Left ventricle myocardium inferior (tissue), 1 donor: ENCODE data around the gene MYOM1. TPM values are rescaled to one million over a fixed set of nuclear protein-coding genes. Genes with fewer than 3 reads are reported as not detected.
"Not testable (repeated sequence)": the region's sequence is repeated elsewhere in the genome, so short reads cannot be mapped to it uniquely, and the experiment has no call there.

Experiments used
- DNase-seq: peaks from one replicate; pipeline ENCODE4 v3.0.0-alpha.2; 2020
- H3K27ac ChIP-seq: fragments of 200-600 bp; replicated peaks from 2 replicates; pipeline ENCODE4 v1.8.0; 2021
- H3K27me3 ChIP-seq: fragments of 200-600 bp; 2 replicates; pipeline ENCODE4 v1.8.0; 2021; ENCODE audit warnings: low read depth
- H3K36me3 ChIP-seq: fragments of 200-600 bp; 2 replicates; pipeline ENCODE4 v1.8.0; 2021
- H3K4me1 ChIP-seq: fragments of 200-600 bp; 2 replicates; pipeline ENCODE4 v1.8.0; 2021
- H3K4me3 ChIP-seq: fragments of 200-600 bp; 2 replicates; pipeline ENCODE4 v1.8.0; 2021; ENCODE audit warnings: mild to moderate bottlenecking, moderate library complexity
- H3K9me3 ChIP-seq: fragments of 200-600 bp; replicated peaks from 2 replicates; pipeline ENCODE4 v1.8.0; 2021
- intact Hi-C: fragments of 100-400 bp; cut with micrococcal nuclease; formaldehyde crosslinking; loops from one replicate; pipeline ENCODE4 v1.11.0; 2022
- total RNA-seq: library from RNA; stranded (reverse); fragmentation: NEBNext Ultra II Directional; extraction: Animal tissue kit (Norgen Biotek cat#: 25700); gene quantifications from one replicate; pipeline ENCODE4 v1.2.1, GENCODE V29; 2021
- TF ChIP-seq, protein P1 (sequence below): fragments of 200-600 bp; IDR thresholded peaks from 2 replicates; pipeline ENCODE4 v1.8.0; 2021; ENCODE audit warnings: antibody characterized with exemption, mild to moderate bottlenecking, borderline replicate concordance
- donor health status: DM: no; HTN: yes; CAD: no; lungs with severe emphysema.

Gene MYOM1
- total RNA-seq, 1 donor from 2014 or later, result 667 TPM

DNA sequence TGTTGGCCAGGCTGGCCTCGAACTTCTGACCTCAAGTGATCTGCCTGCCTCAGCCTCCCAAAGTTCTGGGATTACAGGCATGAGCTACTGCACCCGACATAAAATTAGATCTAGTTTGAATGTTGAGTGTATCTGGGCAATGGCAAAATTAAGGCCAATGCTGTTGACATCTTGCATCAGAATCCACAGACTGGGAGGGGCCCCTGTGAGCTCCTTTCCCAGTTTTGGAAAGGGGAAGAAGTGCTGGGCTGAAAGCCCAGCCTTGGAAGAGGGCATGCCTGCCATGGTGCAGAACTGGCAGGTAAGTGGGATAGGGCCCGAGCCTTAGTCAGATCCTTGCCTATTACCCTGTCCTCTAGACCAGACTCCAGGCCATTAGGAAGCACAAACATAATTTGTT is 4.5 kb upstream of the MYOM1 start:
- no peak overlapping the region for H3K4me3 ChIP-seq

DNA sequence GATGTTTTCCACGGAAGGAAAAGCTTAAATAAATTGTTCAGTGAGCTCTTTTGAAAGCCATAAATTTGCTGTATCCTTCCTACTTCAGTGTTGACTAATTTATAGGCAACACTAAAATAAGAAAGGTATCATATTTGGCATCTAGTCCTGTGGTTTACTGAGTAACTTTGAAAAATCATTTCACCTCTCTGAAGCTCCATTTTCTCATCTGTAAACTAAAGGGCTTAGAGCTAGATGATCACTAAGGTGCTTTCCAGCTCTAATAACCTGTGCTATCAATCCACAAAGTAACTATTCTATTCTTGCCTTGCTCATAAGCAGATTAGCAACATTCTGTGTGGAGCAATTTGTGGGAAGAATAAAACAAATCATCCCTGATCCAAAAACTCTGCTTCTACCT is 3.6 kb upstream of the MYOM1 start:
- peak overlapping the region; percentile 57 for H3K27ac ChIP-seq
- H3K4me3 ChIP-seq, result no peak overlapping the region
- H3K36me3 ChIP-seq, result no peaks in the 10 kb centered on the region

More for the DNA sequence above, 4.5 kb upstream of the MYOM1 start:
- peak; percentile 41 for DNase-seq
- TF ChIP-seq, protein P1, sequence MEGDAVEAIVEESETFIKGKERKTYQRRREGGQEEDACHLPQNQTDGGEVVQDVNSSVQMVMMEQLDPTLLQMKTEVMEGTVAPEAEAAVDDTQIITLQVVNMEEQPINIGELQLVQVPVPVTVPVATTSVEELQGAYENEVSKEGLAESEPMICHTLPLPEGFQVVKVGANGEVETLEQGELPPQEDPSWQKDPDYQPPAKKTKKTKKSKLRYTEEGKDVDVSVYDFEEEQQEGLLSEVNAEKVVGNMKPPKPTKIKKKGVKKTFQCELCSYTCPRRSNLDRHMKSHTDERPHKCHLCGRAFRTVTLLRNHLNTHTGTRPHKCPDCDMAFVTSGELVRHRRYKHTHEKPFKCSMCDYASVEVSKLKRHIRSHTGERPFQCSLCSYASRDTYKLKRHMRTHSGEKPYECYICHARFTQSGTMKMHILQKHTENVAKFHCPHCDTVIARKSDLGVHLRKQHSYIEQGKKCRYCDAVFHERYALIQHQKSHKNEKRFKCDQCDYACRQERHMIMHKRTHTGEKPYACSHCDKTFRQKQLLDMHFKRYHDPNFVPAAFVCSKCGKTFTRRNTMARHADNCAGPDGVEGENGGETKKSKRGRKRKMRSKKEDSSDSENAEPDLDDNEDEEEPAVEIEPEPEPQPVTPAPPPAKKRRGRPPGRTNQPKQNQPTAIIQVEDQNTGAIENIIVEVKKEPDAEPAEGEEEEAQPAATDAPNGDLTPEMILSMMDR, result no peak
- intact Hi-C loops, result no loop called here
- Histone ChIP-seq H3K27ac (peak overlapping the region; percentile 57), H3K9me3 (no peaks in the 10 kb centered on the region), H3K36me3 (no peaks in the 10 kb centered on the region), H3K4me1 (peaks cover 32% of the 10 kb centered on the region), H3K27me3 (no peaks in the 10 kb centered on the region)

DNA sequence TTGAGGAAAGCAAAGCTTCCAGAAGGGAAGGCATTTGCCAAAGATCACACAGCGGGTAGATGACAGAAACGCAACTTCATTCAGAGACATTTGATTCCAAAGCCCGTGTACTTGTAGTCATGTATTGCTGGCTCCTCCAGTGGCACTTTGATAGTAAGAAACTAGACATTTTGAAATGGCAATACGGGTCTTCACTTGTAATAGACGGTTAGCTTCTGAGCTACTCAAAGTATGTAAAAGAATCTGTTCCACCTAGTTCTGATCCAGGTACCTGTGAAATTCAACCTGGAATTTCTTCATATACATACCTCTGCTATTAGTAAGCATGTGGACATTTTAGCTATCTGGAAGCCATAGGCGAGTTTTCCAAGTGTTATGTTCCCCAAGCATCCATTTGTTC is 1.7 kb upstream of the MYOM1 start:
- no peak for DNase-seq
- intact Hi-C loops, result no loop called here
- Histone ChIP-seq H3K36me3 (peaks cover 8% of the 10 kb centered on the region), H3K9me3 (no peaks in the 10 kb centered on the region), H3K27me3 (no peaks in the 10 kb centered on the region), H3K4me1 (peaks cover 55% of the 10 kb centered on the region), H3K27ac (peak overlapping the region; percentile 92), H3K4me3 (no peak overlapping the region)
- TF ChIP-seq, protein P1, result no peak

More for the DNA sequence above, 3.6 kb upstream of the MYOM1 start:
- Histone ChIP-seq H3K27me3 (no peaks in the 10 kb centered on the region), H3K4me1 (peaks cover 36% of the 10 kb centered on the region), H3K9me3 (no peaks in the 10 kb centered on the region)
- intact Hi-C loops, result no loop called here
- TF ChIP-seq, protein P1, result no peak
- DNase-seq, result no peak

DNA sequence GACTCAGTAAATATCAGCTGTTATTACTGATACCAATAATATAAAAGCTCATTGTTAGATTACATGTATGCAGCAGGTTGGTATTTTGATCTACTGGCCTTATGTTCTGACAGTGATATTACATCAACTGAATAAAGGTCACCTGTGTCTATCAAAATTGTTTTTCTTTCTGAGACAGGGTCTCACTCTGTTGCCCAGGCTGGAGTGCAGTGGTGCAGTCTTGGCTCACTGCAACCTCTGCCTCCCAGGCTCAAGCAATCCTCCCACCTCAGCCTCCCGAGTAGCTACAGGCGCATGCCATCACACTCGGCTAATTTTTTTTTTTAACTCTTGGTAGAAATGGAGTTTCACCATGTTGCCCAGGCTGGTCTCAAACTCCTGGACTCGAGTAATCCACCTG is 1.1 kb upstream of the MYOM1 start:
- H3K4me1 ChIP-seq, result peaks cover 60% of the 10 kb centered on the region
- H3K36me3 ChIP-seq, H3K9me3 ChIP-seq, DNase-seq, intact Hi-C loops, H3K4me3 ChIP-seq, H3K27me3 ChIP-seq: not testable (repeated sequence)
- H3K27ac ChIP-seq, result peak overlapping the region; percentile 92

DNA sequence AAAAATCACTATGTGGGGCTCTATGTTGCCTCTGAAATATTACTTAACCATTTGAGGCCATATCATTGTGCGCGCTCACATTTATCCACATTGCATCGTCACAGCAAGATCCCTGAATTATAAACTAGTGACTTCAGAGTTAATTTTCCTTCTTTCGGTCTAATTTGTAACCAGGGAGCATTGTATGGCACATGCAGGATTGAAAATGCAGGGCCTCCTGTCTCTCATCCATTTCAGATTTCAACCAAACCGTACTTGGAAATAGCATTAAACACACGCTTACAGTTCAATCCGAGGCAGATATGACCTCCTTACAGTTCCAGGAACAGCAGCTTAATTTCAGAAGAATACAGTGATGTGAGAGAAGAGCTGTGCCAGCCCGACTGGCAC is 532 bp downstream of the MYOM1 start:
- no peak for DNase-seq
- peaks cover 70% of the 10 kb centered on the region for H3K4me1 ChIP-seq
- H3K9me3 ChIP-seq, result no peaks in the 10 kb centered on the region
- H3K27me3 ChIP-seq, result no peaks in the 10 kb centered on the region
- intact Hi-C loops, result no loop called here
- H3K4me3 ChIP-seq, result peak overlapping the region; percentile 71
- TF ChIP-seq, protein P1, result no peak
- H3K36me3 ChIP-seq, result peaks cover 22% of the 10 kb centered on the region
- H3K27ac ChIP-seq, result peak overlapping the region; percentile 92

DNA sequence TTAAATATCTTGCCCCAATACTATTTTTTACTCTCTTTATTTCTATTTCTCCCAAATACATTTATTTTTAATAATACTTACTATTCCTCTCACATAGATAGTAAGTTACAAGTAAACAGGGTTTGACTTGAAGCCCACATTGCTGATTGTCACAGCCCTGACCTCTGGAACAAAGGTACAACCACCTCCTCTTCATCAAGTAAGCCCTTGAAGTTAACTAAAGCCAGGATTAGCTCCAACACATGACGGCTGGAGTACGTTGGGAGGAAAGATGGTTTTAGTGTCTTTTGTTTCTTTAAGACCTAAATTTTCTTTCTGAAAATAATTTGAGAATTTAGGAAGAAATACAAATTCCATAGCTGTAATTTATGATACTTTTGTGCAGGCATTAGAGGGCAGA is 949 bp downstream of the MYOM1 start:
- TF ChIP-seq, protein P1, result no peak
- DNase-seq, result no peak
- H3K4me3 ChIP-seq, result peak overlapping the region; percentile 71
- H3K4me1 ChIP-seq, result peaks cover 72% of the 10 kb centered on the region
- H3K36me3 ChIP-seq, result peaks cover 26% of the 10 kb centered on the region
- intact Hi-C loops, result no loop called here
- peak overlapping the region; percentile 92 for H3K27ac ChIP-seq
- H3K27me3 ChIP-seq, result no peaks in the 10 kb centered on the region
- H3K9me3 ChIP-seq, result no peaks in the 10 kb centered on the region
